Hepatocyte (in vitro differentiated cells): Measurements from ENCODE around the gene KIAA1549.
"Not testable (repeated sequence)": the region's sequence is repeated elsewhere in the genome, so short reads cannot be mapped to it uniquely, and the experiment has no call there.

ENCODE experiments used
- EZH2phosphoT487 ChIP-seq: fragments of 200-600 bp; sonication (generic); IDR thresholded peaks from one replicate; pipeline ENCODE4 v1.6.1; 2018; ENCODE audit warnings: antibody characterized with exemption, mild to moderate bottlenecking, low read depth, moderate library complexity; ENCODE audit not compliant: unreplicated experiment, severe bottlenecking
- TF ChIP-seq, protein P1 (sequence below): fragments of 200-600 bp; sonication (generic); IDR thresholded peaks from 2 replicates; pipeline ENCODE4 v1.5.1; 2016; ENCODE audit warnings: antibody characterized with exemption, mild to moderate bottlenecking; ENCODE audit not compliant: poor library complexity

DNA sequence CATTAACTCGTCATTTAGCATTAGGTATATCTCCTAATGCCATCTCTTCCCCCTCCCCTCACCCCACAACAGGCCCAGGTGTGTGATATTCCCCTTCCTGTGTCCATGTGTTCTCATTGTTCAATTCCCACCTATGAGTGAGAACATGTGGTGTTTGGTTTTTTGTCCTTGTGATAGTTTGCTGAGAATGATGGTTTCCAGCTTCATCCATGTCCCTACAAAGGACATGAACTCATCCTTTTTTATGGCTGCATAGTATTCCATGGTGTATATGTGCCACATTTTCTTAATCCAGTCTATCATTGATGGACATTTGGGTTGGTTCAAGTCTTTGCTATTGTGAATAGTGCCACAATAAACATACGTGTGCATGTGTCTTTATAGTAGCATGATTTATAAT is 169.9 kb downstream of the KIAA1549 start:
- not testable (repeated sequence) for TF ChIP-seq EZH2phosphoT487
- TF ChIP-seq, protein P1, sequence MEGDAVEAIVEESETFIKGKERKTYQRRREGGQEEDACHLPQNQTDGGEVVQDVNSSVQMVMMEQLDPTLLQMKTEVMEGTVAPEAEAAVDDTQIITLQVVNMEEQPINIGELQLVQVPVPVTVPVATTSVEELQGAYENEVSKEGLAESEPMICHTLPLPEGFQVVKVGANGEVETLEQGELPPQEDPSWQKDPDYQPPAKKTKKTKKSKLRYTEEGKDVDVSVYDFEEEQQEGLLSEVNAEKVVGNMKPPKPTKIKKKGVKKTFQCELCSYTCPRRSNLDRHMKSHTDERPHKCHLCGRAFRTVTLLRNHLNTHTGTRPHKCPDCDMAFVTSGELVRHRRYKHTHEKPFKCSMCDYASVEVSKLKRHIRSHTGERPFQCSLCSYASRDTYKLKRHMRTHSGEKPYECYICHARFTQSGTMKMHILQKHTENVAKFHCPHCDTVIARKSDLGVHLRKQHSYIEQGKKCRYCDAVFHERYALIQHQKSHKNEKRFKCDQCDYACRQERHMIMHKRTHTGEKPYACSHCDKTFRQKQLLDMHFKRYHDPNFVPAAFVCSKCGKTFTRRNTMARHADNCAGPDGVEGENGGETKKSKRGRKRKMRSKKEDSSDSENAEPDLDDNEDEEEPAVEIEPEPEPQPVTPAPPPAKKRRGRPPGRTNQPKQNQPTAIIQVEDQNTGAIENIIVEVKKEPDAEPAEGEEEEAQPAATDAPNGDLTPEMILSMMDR = not testable (repeated sequence)
